ENCODE data around the gene PCBP3. TPM values are rescaled to one million over a fixed set of nuclear protein-coding genes. Genes with fewer than 3 reads are reported as not detected.

PCBP3 gene
- polyA plus RNA-seq, 1 donor from 2014 or later, result 1.7 TPM

DNA sequence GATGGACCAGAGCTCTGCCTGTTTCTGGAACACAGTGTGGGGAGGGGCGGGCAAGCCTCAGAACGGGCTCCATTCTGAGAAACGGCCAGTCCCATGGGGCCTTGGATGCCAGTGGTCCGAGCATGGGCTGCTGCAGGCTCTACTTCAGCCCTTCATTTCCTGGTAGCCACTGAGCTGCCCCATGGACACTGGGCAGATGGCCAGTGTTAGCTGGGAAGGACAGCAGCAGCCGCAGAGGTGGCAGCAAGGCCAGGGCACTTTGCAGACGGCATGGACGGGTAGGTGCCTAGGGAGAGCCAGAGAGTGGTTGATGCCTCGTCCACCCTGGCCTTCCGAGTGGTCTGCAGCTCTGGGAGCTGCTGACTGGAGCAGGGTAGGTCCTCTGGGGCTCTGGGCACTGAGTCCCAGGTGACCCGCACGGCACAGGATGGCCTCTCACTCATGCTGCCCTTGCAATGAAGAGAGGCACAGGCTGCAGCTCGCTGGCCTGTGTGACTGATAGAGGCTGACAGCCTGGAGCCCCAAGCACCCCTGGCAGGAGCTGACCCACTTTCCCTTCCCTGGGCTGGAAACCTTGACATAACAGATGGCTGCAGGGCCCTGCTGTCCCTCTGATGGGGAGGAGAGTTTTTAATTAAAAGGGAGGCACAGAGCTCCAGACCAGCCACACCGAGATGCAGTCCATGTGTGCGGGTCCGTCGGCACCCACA is 250.4 kb downstream of the PCBP3 start:
- Histone ChIP-seq H3K4me2 (ENCODE audit: low read length) (no peak overlapping the region), H3K36me3 (ENCODE audit: insufficient read depth, low read length) (no peaks in the 10 kb centered on the region), H3K9ac (ENCODE audit: low read length) (no peak overlapping the region)

DNA sequence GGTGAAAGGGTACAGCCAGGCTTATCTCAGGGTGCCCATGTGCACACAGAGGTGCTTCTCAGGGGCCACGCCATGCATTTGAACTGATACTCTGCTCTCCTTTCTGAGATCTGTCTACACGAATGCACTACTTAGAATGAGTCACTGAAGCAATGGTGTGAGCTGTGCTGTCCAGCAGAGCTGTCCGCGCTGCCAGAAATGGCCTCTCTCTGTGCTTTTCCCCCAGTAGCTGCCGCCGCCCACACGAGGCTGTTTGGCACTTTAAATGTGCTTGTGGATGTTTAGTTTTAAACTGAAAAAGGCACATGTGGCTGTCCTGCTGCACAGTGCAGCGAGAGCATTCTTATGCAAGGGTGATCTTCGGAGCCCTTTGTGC is 250.9 kb downstream of the PCBP3 start:
- Histone ChIP-seq H3K9me2 (ENCODE audit: insufficient read depth, low read length) (no peaks in the 10 kb centered on the region), H3F3A (ENCODE audit: insufficient read depth, low read length, poor library complexity, severe bottlenecking) (no peaks in the 10 kb centered on the region)

More for the DNA sequence above, 250.4 kb downstream of the PCBP3 start:
- Histone ChIP-seq H2AFZ (ENCODE audit: low read depth, low read length) (no peak overlapping the region), H3K4me3 (ENCODE audit: low read length) (no peak overlapping the region), H3K27ac (ENCODE audit: low read length) (no peak overlapping the region), H3K27me3 (ENCODE audit: insufficient read depth, low read depth, low read length) (no peaks in the 10 kb centered on the region), H3F3A (ENCODE audit: insufficient read depth, low read length, poor library complexity, severe bottlenecking) (no peaks in the 10 kb centered on the region), H3K9me3 (ENCODE audit: low read length) (no peaks in the 10 kb centered on the region), H3K79me2 (replicated peaks; ENCODE audit: insufficient read depth, low read length) (no peaks in the 10 kb centered on the region), H4K20me1 (ENCODE audit: insufficient read depth) (no peaks in the 10 kb centered on the region), H3K9me2 (ENCODE audit: insufficient read depth, low read length) (no peaks in the 10 kb centered on the region)
- TF ChIP-seq, protein P1, sequence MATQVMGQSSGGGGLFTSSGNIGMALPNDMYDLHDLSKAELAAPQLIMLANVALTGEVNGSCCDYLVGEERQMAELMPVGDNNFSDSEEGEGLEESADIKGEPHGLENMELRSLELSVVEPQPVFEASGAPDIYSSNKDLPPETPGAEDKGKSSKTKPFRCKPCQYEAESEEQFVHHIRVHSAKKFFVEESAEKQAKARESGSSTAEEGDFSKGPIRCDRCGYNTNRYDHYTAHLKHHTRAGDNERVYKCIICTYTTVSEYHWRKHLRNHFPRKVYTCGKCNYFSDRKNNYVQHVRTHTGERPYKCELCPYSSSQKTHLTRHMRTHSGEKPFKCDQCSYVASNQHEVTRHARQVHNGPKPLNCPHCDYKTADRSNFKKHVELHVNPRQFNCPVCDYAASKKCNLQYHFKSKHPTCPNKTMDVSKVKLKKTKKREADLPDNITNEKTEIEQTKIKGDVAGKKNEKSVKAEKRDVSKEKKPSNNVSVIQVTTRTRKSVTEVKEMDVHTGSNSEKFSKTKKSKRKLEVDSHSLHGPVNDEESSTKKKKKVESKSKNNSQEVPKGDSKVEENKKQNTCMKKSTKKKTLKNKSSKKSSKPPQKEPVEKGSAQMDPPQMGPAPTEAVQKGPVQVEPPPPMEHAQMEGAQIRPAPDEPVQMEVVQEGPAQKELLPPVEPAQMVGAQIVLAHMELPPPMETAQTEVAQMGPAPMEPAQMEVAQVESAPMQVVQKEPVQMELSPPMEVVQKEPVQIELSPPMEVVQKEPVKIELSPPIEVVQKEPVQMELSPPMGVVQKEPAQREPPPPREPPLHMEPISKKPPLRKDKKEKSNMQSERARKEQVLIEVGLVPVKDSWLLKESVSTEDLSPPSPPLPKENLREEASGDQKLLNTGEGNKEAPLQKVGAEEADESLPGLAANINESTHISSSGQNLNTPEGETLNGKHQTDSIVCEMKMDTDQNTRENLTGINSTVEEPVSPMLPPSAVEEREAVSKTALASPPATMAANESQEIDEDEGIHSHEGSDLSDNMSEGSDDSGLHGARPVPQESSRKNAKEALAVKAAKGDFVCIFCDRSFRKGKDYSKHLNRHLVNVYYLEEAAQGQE (IDR thresholded peaks at IDR 0.05; ENCODE audit: borderline replicate concordance), result no peak
- TF ChIP-seq TAF1 (IDR thresholded peaks at IDR 0.05; ENCODE audit: low read depth) (no peak), MXI1 (conservative IDR thresholded peaks at IDR 0.05; ENCODE audit: poor library complexity, severe bottlenecking) (no peak), SMC3 (conservative IDR thresholded peaks at IDR 0.05; ENCODE audit: poor library complexity) (no peak), POLR2AphosphoS5 (IDR thresholded peaks at IDR 0.05) (no peak), RAD21 (conservative IDR thresholded peaks at IDR 0.05) (no peak), EZH2 (IDR thresholded peaks at IDR 0.05; ENCODE audit: borderline replicate concordance, insufficient read depth, low read length, poor library complexity, severe bottlenecking) (no peak), EP300 (conservative IDR thresholded peaks at IDR 0.05; ENCODE audit: poor library complexity, severe bottlenecking) (no peak)
- TF ChIP-seq, protein P2, sequence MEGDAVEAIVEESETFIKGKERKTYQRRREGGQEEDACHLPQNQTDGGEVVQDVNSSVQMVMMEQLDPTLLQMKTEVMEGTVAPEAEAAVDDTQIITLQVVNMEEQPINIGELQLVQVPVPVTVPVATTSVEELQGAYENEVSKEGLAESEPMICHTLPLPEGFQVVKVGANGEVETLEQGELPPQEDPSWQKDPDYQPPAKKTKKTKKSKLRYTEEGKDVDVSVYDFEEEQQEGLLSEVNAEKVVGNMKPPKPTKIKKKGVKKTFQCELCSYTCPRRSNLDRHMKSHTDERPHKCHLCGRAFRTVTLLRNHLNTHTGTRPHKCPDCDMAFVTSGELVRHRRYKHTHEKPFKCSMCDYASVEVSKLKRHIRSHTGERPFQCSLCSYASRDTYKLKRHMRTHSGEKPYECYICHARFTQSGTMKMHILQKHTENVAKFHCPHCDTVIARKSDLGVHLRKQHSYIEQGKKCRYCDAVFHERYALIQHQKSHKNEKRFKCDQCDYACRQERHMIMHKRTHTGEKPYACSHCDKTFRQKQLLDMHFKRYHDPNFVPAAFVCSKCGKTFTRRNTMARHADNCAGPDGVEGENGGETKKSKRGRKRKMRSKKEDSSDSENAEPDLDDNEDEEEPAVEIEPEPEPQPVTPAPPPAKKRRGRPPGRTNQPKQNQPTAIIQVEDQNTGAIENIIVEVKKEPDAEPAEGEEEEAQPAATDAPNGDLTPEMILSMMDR (IDR thresholded peaks at IDR 0.05; ENCODE audit: poor library complexity, severe bottlenecking), result no peak

More for the DNA sequence above, 250.9 kb downstream of the PCBP3 start:
- H3K27ac ChIP-seq (ENCODE audit: low read length), result no peak overlapping the region
- TF ChIP-seq SMC3 (conservative IDR thresholded peaks at IDR 0.05; ENCODE audit: poor library complexity), result no peak
- no peak for TF ChIP-seq POLR2AphosphoS5 (IDR thresholded peaks at IDR 0.05)
- TF ChIP-seq, protein P1 (IDR thresholded peaks at IDR 0.05; ENCODE audit: borderline replicate concordance), result no peak
- no peak for TF ChIP-seq RAD21 (conservative IDR thresholded peaks at IDR 0.05)
- TF ChIP-seq MXI1 (conservative IDR thresholded peaks at IDR 0.05; ENCODE audit: poor library complexity, severe bottlenecking), result no peak
- no peak for TF ChIP-seq TAF1 (IDR thresholded peaks at IDR 0.05; ENCODE audit: low read depth)
- TF ChIP-seq EZH2 (IDR thresholded peaks at IDR 0.05; ENCODE audit: borderline replicate concordance, insufficient read depth, low read length, poor library complexity, severe bottlenecking), result no peak
- TF ChIP-seq, protein P2 (IDR thresholded peaks at IDR 0.05; ENCODE audit: poor library complexity, severe bottlenecking), result no peak
- no peak for TF ChIP-seq EP300 (conservative IDR thresholded peaks at IDR 0.05; ENCODE audit: poor library complexity, severe bottlenecking)
- H4K20me1 ChIP-seq (ENCODE audit: insufficient read depth), result no peaks in the 10 kb centered on the region
- H3K27me3 ChIP-seq (ENCODE audit: insufficient read depth, low read depth, low read length), result no peaks in the 10 kb centered on the region
- no peak overlapping the region for H3K4me3 ChIP-seq (ENCODE audit: low read length)
- no peak overlapping the region for H2AFZ ChIP-seq (ENCODE audit: low read depth, low read length)
- no peaks in the 10 kb centered on the region for H3K79me2 ChIP-seq (replicated peaks; ENCODE audit: insufficient read depth, low read length)
- H3K9me3 ChIP-seq (ENCODE audit: low read length), result no peaks in the 10 kb centered on the region
- H3K36me3 ChIP-seq (ENCODE audit: insufficient read depth, low read length), result no peaks in the 10 kb centered on the region
- no peak overlapping the region for H3K4me2 ChIP-seq (ENCODE audit: low read length)
- no peak overlapping the region for H3K9ac ChIP-seq (ENCODE audit: low read length)

All from neural cell (in vitro differentiated cells).